GM23338 (cell line): ENCODE measurements around the gene ZNF276. TPM values are rescaled to one million over a fixed set of nuclear protein-coding genes. Genes with fewer than 3 reads are reported as not detected.

Experiments used
- ATAC-seq: fragments of 200-7000 bp; cut with Tn5 transposase; 3 replicates; pipeline ENCODE4 v1.9.1; 2020
- DNase-seq: peaks from one replicate; pipeline ENCODE4 v3.0.0-alpha.2; 2015; ENCODE audit warnings: low spot score
- H2AFZ ChIP-seq: fragments of 200-600 bp; sonication (generic); 2 replicates; pipeline ENCODE4 v1.8.0; 2016; ENCODE audit warnings: antibody characterized with exemption, mild to moderate bottlenecking, moderate library complexity
- H3F3A ChIP-seq: fragments of 200-600 bp; sonication (generic); replicated peaks from 2 replicates; pipeline ENCODE4 v1.8.0; 2017; ENCODE audit warnings: antibody characterized with exemption, mixed run types, low read depth
- H3K27ac ChIP-seq: fragments of 200-600 bp; sonication (generic); 2 replicates; pipeline ENCODE4 v1.6.1; 2016; ENCODE audit warnings: low read depth
- H3K27me3 ChIP-seq: fragments of 200-600 bp; sonication (generic); 2 replicates; pipeline ENCODE4 v1.8.0; 2016; ENCODE audit warnings: mild to moderate bottlenecking, mixed run types, moderate library complexity; ENCODE audit not compliant: insufficient read depth
- H3K36me3 ChIP-seq: fragments of 200-600 bp; sonication (generic); 2 replicates; pipeline ENCODE4 v1.8.0; 2016; ENCODE audit warnings: mild to moderate bottlenecking; ENCODE audit not compliant: insufficient read depth
- H3K4me1 ChIP-seq: fragments of 200-600 bp; sonication (generic); 2 replicates; pipeline ENCODE4 v1.8.0; 2016; ENCODE audit warnings: mild to moderate bottlenecking, moderate library complexity; ENCODE audit not compliant: insufficient read depth
- H3K4me2 ChIP-seq: fragments of 200-600 bp; sonication (generic); 2 replicates; pipeline ENCODE4 v1.7.1; 2017; ENCODE audit warnings: mixed run types
- H3K4me3 ChIP-seq: fragments of 200-600 bp; sonication (generic); 2 replicates; pipeline ENCODE4 v1.6.1; 2016; ENCODE audit warnings: mixed run types
- H3K79me2 ChIP-seq: fragments of 200-600 bp; sonication (generic); replicated peaks from 2 replicates; pipeline ENCODE4 v1.8.0; 2017; ENCODE audit warnings: mild to moderate bottlenecking; ENCODE audit not compliant: insufficient read depth
- H3K9me2 ChIP-seq: fragments of 200-600 bp; sonication (generic); 2 replicates; pipeline ENCODE4 v1.8.0; 2017; ENCODE audit not compliant: insufficient read depth
- H4K20me1 ChIP-seq: fragments of 200-600 bp; sonication (generic); replicated peaks from 2 replicates; pipeline ENCODE4 v1.8.0; 2017; ENCODE audit warnings: mild to moderate bottlenecking; ENCODE audit not compliant: insufficient read depth
- H3K27ac Mint-ChIP-seq: 2 replicates; pipeline ENCODE4 v1.8.0; 2020; ENCODE audit warnings: inconsistent platforms, mild to moderate bottlenecking, moderate library complexity, mixed read lengths
- H3K27me3 Mint-ChIP-seq: 3 replicates; pipeline ENCODE4 v1.8.0; 2022; ENCODE audit warnings: low read depth, mild to moderate bottlenecking, moderate library complexity, mixed read lengths, inconsistent platforms; ENCODE audit not compliant: insufficient read depth, poor library complexity
- H3K36me3 Mint-ChIP-seq: 3 replicates; pipeline ENCODE4 v1.8.0; 2021; ENCODE audit warnings: low read depth, mild to moderate bottlenecking, inconsistent platforms, moderate library complexity, mixed read lengths
- H3K4me1 Mint-ChIP-seq: 3 replicates; pipeline ENCODE4 v1.8.0; 2020; ENCODE audit warnings: mild to moderate bottlenecking, inconsistent platforms, mixed read lengths
- H3K4me3 Mint-ChIP-seq: 3 replicates; pipeline ENCODE4 v1.8.0; 2021; ENCODE audit warnings: moderate library complexity, mild to moderate bottlenecking, inconsistent platforms, mixed read lengths
- H3K9me3 Mint-ChIP-seq: 3 replicates; pipeline ENCODE4 v1.8.0; 2020; ENCODE audit warnings: moderate library complexity, mild to moderate bottlenecking, inconsistent platforms, mixed read lengths
- CREB1 ChIP-seq: fragments of 250-450 bp; sonication (Bioruptor Pico); IDR thresholded peaks from 2 replicates; pipeline ENCODE4 v1.5.0; 2020; ENCODE audit warnings: low read depth, mild to moderate bottlenecking, moderate library complexity
- EZH2phosphoT487 ChIP-seq: fragments of 200-600 bp; sonication (generic); IDR thresholded peaks from one replicate; pipeline ENCODE4 v1.8.1; 2018; ENCODE audit warnings: antibody characterized with exemption; ENCODE audit not compliant: unreplicated experiment
- JUNB ChIP-seq: IDR thresholded peaks from one replicate; pipeline ENCODE4 v1.6.1; 2016; ENCODE audit warnings: antibody characterized with exemption; ENCODE audit not compliant: unreplicated experiment
- NANOG ChIP-seq: IDR thresholded peaks from 2 replicates; pipeline ENCODE4 v1.6.1; 2016; ENCODE audit warnings: antibody characterized with exemption, borderline replicate concordance
- ZNF114 ChIP-seq: fragments of 250-450 bp; sonication (Bioruptor Pico); IDR thresholded peaks from 2 replicates; pipeline ENCODE4 v1.5.0; 2020; ENCODE audit warnings: mild to moderate bottlenecking, moderate library complexity
- polyA plus RNA-seq: library from polyadenylated mRNA; unstranded; fragments of >200 nt; fragmentation: Nextera tagmentation; extraction: Ambion mirVana; gene quantifications from 2 replicates; pipeline ENCODE4 v1.2.1, GENCODE V29; 2016
- total RNA-seq: library from RNA; depleted of rRNA; stranded (reverse); fragments of >200 nt; shearing (Covaris generic); gene quantifications from 2 replicates; pipeline ENCODE4 v1.2.3, GENCODE V29; 2014
- TF ChIP-seq, protein P1 (sequence below): fragments of 250-450 bp; sonication (Bioruptor Pico); IDR thresholded peaks from 2 replicates; pipeline ENCODE4 v1.5.0; 2020; ENCODE audit warnings: mild to moderate bottlenecking, moderate library complexity
- TF ChIP-seq, protein P2 (sequence below): IDR thresholded peaks from one replicate; pipeline ENCODE4 v1.6.1; 2018; ENCODE audit warnings: antibody characterized with exemption; ENCODE audit not compliant: unreplicated experiment

The ZNF276 gene
- total and polyA plus RNA-seq, 2 experiments from 2014 or later, result 3.4 to 15.6 TPM

DNA sequence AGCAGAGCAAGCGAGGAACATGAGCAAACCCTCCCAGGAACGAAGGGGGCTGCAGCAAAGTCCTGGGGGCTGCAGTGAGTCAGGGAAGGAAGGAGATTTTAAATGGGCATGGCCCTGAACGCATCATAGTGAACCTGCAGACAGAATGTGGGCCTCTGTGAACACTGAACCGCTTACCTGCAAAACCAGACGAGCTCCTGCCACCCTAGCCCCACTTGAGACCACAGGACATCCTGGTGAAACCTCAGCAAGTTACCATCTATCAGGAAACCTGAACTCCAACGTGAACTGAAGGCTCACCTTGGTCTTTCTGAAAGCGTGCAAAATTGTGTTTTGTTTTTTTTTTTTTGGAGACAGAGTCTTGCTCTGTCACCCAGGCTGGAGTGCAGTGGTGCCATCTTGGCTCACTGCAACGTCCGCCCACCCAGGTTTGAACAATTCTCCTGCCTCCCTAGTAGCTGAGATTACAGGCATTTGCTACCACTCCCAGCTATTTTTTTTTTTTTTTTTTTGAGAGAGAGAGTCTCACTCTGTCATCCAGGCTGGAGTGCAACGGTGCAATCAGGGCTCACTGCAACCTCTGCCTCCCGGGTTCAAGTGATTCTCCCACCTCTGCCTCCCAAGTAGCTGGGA is 64.3 kb downstream of the ZNF276 start (continued):
- TF ChIP-seq, protein P1, sequence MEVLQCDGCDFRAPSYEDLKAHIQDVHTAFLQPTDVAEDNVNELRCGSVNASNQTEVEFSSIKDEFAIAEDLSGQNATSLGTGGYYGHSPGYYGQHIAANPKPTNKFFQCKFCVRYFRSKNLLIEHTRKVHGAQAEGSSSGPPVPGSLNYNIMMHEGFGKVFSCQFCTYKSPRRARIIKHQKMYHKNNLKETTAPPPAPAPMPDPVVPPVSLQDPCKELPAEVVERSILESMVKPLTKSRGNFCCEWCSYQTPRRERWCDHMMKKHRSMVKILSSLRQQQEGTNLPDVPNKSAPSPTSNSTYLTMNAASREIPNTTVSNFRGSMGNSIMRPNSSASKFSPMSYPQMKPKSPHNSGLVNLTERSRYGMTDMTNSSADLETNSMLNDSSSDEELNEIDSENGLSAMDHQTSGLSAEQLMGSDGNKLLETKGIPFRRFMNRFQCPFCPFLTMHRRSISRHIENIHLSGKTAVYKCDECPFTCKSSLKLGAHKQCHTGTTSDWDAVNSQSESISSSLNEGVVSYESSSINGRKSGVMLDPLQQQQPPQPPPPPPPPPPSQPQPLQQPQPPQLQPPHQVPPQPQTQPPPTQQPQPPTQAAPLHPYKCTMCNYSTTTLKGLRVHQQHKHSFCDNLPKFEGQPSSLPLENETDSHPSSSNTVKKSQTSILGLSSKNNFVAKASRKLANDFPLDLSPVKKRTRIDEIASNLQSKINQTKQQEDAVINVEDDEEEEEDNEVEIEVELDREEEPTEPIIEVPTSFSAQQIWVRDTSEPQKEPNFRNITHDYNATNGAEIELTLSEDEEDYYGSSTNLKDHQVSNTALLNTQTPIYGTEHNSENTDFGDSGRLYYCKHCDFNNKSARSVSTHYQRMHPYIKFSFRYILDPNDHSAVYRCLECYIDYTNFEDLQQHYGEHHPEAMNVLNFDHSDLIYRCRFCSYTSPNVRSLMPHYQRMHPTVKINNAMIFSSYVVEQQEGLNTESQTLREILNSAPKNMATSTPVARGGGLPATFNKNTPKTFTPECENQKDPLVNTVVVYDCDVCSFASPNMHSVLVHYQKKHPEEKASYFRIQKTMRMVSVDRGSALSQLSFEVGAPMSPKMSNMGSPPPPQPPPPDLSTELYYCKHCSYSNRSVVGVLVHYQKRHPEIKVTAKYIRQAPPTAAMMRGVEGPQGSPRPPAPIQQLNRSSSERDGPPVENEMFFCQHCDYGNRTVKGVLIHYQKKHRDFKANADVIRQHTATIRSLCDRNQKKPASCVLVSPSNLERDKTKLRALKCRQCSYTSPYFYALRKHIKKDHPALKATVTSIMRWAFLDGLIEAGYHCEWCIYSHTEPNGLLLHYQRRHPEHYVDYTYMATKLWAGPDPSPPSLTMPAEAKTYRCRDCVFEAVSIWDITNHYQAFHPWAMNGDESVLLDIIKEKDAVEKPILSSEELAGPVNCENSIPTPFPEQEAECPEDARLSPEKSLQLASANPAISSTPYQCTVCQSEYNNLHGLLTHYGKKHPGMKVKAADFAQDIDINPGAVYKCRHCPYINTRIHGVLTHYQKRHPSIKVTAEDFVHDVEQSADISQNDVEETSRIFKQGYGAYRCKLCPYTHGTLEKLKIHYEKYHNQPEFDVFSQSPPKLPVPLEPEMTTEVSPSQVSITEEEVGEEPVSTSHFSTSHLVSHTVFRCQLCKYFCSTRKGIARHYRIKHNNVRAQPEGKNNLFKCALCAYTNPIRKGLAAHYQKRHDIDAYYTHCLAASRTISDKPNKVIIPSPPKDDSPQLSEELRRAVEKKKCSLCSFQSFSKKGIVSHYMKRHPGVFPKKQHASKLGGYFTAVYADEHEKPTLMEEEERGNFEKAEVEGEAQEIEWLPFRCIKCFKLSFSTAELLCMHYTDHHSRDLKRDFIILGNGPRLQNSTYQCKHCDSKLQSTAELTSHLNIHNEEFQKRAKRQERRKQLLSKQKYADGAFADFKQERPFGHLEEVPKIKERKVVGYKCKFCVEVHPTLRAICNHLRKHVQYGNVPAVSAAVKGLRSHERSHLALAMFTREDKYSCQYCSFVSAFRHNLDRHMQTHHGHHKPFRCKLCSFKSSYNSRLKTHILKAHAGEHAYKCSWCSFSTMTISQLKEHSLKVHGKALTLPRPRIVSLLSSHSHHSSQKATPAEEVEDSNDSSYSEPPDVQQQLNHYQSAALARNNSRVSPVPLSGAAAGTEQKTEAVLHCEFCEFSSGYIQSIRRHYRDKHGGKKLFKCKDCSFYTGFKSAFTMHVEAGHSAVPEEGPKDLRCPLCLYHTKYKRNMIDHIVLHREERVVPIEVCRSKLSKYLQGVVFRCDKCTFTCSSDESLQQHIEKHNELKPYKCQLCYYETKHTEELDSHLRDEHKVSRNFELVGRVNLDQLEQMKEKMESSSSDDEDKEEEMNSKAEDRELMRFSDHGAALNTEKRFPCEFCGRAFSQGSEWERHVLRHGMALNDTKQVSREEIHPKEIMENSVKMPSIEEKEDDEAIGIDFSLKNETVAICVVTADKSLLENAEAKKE (CRISPR knock-in tag), result no peak
- no peak for TF ChIP-seq JUNB
- no peak for TF ChIP-seq EZH2phosphoT487
- TF ChIP-seq ZNF114 (CRISPR knock-in tag), result no peak

DNA sequence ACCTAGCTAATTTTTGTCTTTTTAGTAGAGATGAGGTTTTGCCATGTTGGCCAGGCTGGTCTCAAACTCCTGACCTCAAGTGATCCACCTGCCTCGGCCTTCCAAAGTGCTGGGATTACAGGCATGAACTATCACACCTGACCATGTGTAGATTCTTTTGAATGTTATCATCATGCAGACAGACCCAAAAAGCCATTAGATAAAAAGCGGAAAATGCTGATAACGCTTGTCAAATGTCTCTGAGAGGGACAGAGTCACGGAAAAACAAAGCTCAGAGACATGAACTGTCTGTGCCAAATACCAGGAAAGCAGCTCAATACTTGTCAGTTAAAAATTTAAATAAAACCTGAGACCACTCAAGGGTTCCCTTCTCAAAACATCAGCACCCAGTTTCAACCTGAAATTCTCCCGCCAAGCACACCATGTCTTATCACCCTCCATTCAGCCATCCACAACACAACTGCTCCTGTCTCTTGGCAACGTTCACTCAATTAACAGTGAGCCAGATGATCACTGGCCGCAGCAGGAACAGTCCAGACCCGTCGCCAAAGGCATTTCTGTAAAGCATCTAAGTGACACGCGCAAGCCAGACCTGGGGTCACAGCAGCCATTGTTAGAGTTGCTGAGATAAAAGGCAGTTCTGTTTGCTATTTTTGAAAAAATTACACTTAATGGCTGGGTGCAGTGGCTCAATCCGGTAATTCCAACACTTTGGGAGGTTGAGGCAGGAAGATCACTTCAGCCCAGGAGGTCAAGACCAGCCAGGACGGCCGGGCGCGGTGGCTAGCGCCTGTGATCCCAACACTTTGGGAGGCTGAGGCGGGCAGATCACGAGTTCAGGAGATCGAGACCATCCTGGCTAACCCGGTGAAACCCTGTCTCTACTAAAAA is 65.4 kb downstream of the ZNF276 start:
- DNase-seq (no peak), ATAC-seq (no peak)
- H3K27me3 ChIP-seq, result no peaks in the 10 kb centered on the region
- no peaks in the 10 kb centered on the region for H3K79me2 ChIP-seq
- 0 out of 2 replicates have a peak, but pooled peaks cover 5% of the 10 kb centered on the region for H3F3A ChIP-seq
- H3K9me3 Mint-ChIP-seq, result no peaks in the 10 kb centered on the region
- no peaks in the 10 kb centered on the region for H3K4me1 ChIP-seq
- no peak overlapping the region for H2AFZ ChIP-seq
- H3K4me1 Mint-ChIP-seq, result no peaks in the 10 kb centered on the region
- no peak overlapping the region; the same call in 2 of the 3 replicates for H3K4me3 Mint-ChIP-seq
- H3K36me3 ChIP-seq, result peaks cover 35% of the 10 kb centered on the region
- peaks cover 12% of the 10 kb centered on the region for H4K20me1 ChIP-seq
- H3K27ac Mint-ChIP-seq, result no peak overlapping the region; the same call in 1 of the 2 replicates
- H3K4me2 ChIP-seq, result no peak overlapping the region
- H3K4me3 ChIP-seq, result no peak overlapping the region
- H3K9me2 ChIP-seq, result no peaks in the 10 kb centered on the region
- peaks cover 2% of the 10 kb centered on the region for H3K27me3 Mint-ChIP-seq
- H3K27ac ChIP-seq, result no peak overlapping the region
- peaks cover 78% of the 10 kb centered on the region for H3K36me3 Mint-ChIP-seq
- TF ChIP-seq CREB1 (no peak), JUNB (no peak), NANOG (no peak)
- TF ChIP-seq, protein P2, sequence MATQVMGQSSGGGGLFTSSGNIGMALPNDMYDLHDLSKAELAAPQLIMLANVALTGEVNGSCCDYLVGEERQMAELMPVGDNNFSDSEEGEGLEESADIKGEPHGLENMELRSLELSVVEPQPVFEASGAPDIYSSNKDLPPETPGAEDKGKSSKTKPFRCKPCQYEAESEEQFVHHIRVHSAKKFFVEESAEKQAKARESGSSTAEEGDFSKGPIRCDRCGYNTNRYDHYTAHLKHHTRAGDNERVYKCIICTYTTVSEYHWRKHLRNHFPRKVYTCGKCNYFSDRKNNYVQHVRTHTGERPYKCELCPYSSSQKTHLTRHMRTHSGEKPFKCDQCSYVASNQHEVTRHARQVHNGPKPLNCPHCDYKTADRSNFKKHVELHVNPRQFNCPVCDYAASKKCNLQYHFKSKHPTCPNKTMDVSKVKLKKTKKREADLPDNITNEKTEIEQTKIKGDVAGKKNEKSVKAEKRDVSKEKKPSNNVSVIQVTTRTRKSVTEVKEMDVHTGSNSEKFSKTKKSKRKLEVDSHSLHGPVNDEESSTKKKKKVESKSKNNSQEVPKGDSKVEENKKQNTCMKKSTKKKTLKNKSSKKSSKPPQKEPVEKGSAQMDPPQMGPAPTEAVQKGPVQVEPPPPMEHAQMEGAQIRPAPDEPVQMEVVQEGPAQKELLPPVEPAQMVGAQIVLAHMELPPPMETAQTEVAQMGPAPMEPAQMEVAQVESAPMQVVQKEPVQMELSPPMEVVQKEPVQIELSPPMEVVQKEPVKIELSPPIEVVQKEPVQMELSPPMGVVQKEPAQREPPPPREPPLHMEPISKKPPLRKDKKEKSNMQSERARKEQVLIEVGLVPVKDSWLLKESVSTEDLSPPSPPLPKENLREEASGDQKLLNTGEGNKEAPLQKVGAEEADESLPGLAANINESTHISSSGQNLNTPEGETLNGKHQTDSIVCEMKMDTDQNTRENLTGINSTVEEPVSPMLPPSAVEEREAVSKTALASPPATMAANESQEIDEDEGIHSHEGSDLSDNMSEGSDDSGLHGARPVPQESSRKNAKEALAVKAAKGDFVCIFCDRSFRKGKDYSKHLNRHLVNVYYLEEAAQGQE, result no peak
